Loucy (cell line): Measurements from ENCODE around the gene RASGRP3.

Experiments
- H2AFZ ChIP-seq: fragments of 200-600 bp; sonication (generic); 2 replicates; pipeline ENCODE4 v1.6.0; 2016; ENCODE audit warnings: antibody characterized with exemption, mild to moderate bottlenecking, low read length, moderate library complexity
- H3F3A ChIP-seq: fragments of 200-600 bp; 2 replicates; pipeline ENCODE4 v1.6.0; 2016; ENCODE audit warnings: antibody characterized with exemption, low read depth, mild to moderate bottlenecking
- H3K27me3 ChIP-seq: fragments of 200-600 bp; sonication (generic); 2 replicates; pipeline ENCODE4 v1.6.1; 2014; ENCODE audit warnings: low read length, mild to moderate bottlenecking; ENCODE audit not compliant: insufficient read depth, poor library complexity, severe bottlenecking
- H3K36me3 ChIP-seq: fragments of 200-600 bp; sonication (generic); 2 replicates; pipeline ENCODE4 v1.6.1; 2016; ENCODE audit warnings: low read length; ENCODE audit not compliant: insufficient read depth
- H3K4me1 ChIP-seq: fragments of 200-600 bp; sonication (generic); 2 replicates; pipeline ENCODE4 v1.5.1; 2014; ENCODE audit warnings: low read length, mild to moderate bottlenecking; ENCODE audit not compliant: insufficient read depth, poor library complexity, severe bottlenecking
- H3K4me2 ChIP-seq: fragments of 200-600 bp; sonication (generic); 2 replicates; pipeline ENCODE4 v1.6.0; 2014; ENCODE audit warnings: antibody characterized with exemption, low read length, low read depth, mild to moderate bottlenecking; ENCODE audit not compliant: poor library complexity, severe bottlenecking
- H3K4me3 ChIP-seq: fragments of 200-600 bp; sonication (generic); 2 replicates; pipeline ENCODE4 v1.5.1; 2014; ENCODE audit warnings: low read length, mild to moderate bottlenecking, mixed read lengths; ENCODE audit not compliant: poor library complexity, severe bottlenecking
- H3K79me2 ChIP-seq: fragments of 200-600 bp; sonication (generic); 2 replicates; pipeline ENCODE4 v1.6.1; 2014; ENCODE audit warnings: low read length; ENCODE audit not compliant: insufficient read depth
- H3K9ac ChIP-seq: fragments of 200-600 bp; sonication (generic); 2 replicates; pipeline ENCODE4 v1.6.0; 2014; ENCODE audit warnings: mild to moderate bottlenecking, low read depth, low read length, moderate library complexity; ENCODE audit not compliant: poor library complexity, severe bottlenecking
- H3K9me2 ChIP-seq: fragments of 200-600 bp; sonication (generic); replicated peaks from 2 replicates; pipeline ENCODE4 v1.6.1; 2016; ENCODE audit warnings: low read depth, low read length, mixed read lengths
- H3K9me3 ChIP-seq: fragments of 200-600 bp; sonication (generic); 2 replicates; pipeline ENCODE4 v1.6.1; 2014; ENCODE audit warnings: mild to moderate bottlenecking, antibody characterized with exemption, low read length, low read depth; ENCODE audit not compliant: insufficient read depth
- H4K20me1 ChIP-seq: fragments of 200-600 bp; sonication (generic); 2 replicates; pipeline ENCODE4 v1.6.0; 2014; ENCODE audit warnings: antibody characterized with exemption, low read length, mild to moderate bottlenecking; ENCODE audit not compliant: insufficient read depth, poor library complexity, severe bottlenecking
- EZH2phosphoT487 ChIP-seq: fragments of 200-600 bp; IDR thresholded peaks from 2 replicates; pipeline ENCODE4 v1.6.1; 2018; ENCODE audit warnings: antibody characterized with exemption, mild to moderate bottlenecking, moderate library complexity, borderline replicate concordance
- TF ChIP-seq, protein P1 (sequence below): fragments of 200-600 bp; sonication (generic); conservative IDR thresholded peaks from 2 replicates; pipeline ENCODE4 v1.5.1; 2014; ENCODE audit warnings: mild to moderate bottlenecking, antibody characterized with exemption, low read length

Gene RASGRP3

GRCh38 chr2:33530690-33531548, 54.5 kb downstream of the RASGRP3 start:
- H3K4me1 ChIP-seq: peaks cover 18% of the 10 kb centered on the region
- no peak overlapping the region for H3K9ac ChIP-seq
- no peaks in the 10 kb centered on the region for H3K27me3 ChIP-seq
- no peaks in the 10 kb centered on the region for H3K79me2 ChIP-seq
- no peaks in the 10 kb centered on the region for H3K9me3 ChIP-seq
- no peaks in the 10 kb centered on the region for H4K20me1 ChIP-seq
- no peaks in the 10 kb centered on the region for H3K9me2 ChIP-seq
- no peak overlapping the region for H3K4me3 ChIP-seq
- no peak overlapping the region for H3K4me2 ChIP-seq
- H2AFZ ChIP-seq: no peak overlapping the region
- no peaks in the 10 kb centered on the region for H3K36me3 ChIP-seq
- no peak for TF ChIP-seq EZH2phosphoT487
- TF ChIP-seq, protein P1, sequence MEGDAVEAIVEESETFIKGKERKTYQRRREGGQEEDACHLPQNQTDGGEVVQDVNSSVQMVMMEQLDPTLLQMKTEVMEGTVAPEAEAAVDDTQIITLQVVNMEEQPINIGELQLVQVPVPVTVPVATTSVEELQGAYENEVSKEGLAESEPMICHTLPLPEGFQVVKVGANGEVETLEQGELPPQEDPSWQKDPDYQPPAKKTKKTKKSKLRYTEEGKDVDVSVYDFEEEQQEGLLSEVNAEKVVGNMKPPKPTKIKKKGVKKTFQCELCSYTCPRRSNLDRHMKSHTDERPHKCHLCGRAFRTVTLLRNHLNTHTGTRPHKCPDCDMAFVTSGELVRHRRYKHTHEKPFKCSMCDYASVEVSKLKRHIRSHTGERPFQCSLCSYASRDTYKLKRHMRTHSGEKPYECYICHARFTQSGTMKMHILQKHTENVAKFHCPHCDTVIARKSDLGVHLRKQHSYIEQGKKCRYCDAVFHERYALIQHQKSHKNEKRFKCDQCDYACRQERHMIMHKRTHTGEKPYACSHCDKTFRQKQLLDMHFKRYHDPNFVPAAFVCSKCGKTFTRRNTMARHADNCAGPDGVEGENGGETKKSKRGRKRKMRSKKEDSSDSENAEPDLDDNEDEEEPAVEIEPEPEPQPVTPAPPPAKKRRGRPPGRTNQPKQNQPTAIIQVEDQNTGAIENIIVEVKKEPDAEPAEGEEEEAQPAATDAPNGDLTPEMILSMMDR: no peak
- H3F3A ChIP-seq: no peaks in the 10 kb centered on the region

DNA sequence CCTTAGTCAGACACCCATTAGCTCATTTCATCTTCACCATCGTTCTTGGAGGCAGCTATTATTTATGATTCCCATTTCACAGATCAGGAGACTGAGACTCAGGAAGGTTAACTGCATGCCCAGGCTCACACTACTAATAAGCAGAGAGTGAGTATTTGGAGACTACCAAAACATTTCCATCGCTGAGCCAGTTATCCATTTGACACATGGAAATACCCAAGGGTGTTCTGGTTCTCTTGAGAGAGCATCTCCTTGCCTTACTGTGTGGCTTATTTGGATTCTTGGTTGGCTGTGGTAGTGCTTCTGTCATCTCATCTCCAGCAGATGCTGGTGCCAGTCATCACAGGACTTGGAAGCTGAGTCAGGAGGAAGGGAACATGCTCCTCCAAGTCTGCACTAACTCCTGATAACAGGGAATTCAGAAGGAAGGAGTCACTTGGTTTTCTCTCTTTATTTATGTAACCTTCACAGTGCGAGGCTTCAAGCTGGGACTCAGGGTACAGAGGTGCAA, 55.2 kb downstream of the RASGRP3 start:
- no peaks in the 10 kb centered on the region for H3K27me3 ChIP-seq
- peaks cover 11% of the 10 kb centered on the region for H3K4me1 ChIP-seq
- no peak overlapping the region for H3K4me3 ChIP-seq
- no peak overlapping the region for H3K4me2 ChIP-seq
- no peaks in the 10 kb centered on the region for H3K9me2 ChIP-seq
- no peaks in the 10 kb centered on the region for H3K79me2 ChIP-seq
- H2AFZ ChIP-seq: no peak overlapping the region
- no peaks in the 10 kb centered on the region for H3F3A ChIP-seq
- H3K9ac ChIP-seq: no peak overlapping the region
- TF ChIP-seq, protein P1: no peak
- no peak for TF ChIP-seq EZH2phosphoT487
- H4K20me1 ChIP-seq: no peaks in the 10 kb centered on the region
- H3K9me3 ChIP-seq: no peaks in the 10 kb centered on the region
- H3K36me3 ChIP-seq: no peaks in the 10 kb centered on the region

DNA sequence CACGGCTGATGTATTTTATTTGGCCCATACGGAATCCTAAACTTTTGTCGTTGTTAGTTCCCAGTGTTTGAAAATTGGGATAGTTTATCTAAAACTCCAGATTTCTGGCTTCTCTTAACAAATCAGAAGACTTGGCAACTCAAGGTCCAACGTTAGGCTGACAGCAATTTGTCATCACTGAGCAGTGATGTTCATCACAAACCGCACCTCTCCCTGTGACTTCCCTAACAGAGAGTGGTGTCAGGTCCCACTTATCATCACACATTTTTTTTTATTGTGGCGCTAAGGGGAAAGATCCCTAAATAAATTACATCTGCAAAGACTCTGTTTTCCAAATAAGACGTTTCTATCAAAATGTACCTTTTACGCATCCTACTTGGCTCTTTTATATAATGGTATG, 55.7 kb downstream of the RASGRP3 start:
- no peaks in the 10 kb centered on the region for H3K79me2 ChIP-seq
- no peak overlapping the region for H3K4me2 ChIP-seq
- no peaks in the 10 kb centered on the region for H4K20me1 ChIP-seq
- no peaks in the 10 kb centered on the region for H3K9me2 ChIP-seq
- H3K9ac ChIP-seq: no peak overlapping the region
- TF ChIP-seq, protein P1: no peak
- TF ChIP-seq EZH2phosphoT487: no peak
- H3K4me3 ChIP-seq: no peak overlapping the region
- no peak overlapping the region for H2AFZ ChIP-seq
- no peaks in the 10 kb centered on the region for H3K36me3 ChIP-seq
- no peaks in the 10 kb centered on the region for H3F3A ChIP-seq
- H3K9me3 ChIP-seq: no peaks in the 10 kb centered on the region
- H3K27me3 ChIP-seq: no peaks in the 10 kb centered on the region
- H3K4me1 ChIP-seq: peaks cover 5% of the 10 kb centered on the region
